AG10803 (cell line): ENCODE results near the gene UCHL3.

ENCODE experiments used
- DNase-seq: peaks from one replicate; pipeline ENCODE4 v3.0.0; 2010; ENCODE audit warnings: low read depth
- H3K4me3 ChIP-seq: 2 replicates; pipeline ENCODE4 v1.5.1; 2011; ENCODE audit warnings: mild to moderate bottlenecking, low read length, control low read depth
- CTCF ChIP-seq: conservative IDR thresholded peaks from 2 replicates; pipeline ENCODE4 v1.5.1; 2011; ENCODE audit warnings: mild to moderate bottlenecking, low read length, control low read depth, inconsistent platforms

The UCHL3 gene

DNA sequence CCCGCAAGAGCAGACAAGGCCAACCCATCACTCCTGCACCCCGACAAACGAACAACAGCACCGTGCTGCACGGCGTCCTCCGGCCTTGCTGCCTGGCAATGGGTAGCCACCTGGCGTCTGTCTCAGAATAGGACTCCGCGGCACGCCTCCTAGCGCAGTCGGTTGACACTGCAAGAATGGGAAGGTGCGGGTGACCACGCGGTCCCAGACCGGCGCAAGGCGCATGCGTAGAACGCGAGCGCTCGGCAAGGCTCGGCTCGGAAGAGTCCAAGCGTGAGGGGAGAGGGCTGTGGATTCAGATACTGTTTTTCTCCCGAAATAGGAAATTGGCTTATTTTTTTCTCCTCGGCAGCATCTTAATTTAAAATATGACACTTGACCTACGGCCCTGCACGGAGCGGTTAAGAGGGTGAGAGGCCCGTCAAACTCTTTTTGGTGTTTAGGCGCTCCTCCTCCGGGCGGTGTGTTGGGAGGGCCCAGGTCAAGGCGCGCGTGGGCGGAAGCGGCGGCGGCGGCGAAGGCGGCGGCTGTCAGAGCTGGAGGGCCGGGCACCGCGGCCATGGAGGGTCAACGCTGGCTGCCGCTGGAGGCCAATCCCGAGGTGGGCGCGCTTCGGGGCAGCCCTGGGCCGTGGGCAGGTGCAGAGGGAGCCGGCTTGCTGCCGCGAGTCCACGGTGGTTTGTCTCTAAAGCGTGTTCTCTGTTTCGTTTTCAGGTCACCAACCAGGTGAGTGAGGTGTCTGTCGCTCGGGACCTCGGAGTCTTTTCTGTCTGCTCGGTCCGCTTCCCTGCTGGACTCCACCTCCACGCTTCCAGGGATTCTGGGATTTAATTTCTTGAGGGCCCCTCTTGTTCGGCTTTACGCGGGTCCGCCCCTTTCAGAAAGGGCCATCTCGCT is at the start of gene UCHL3:
Gene UCHL3, plus strand, starts transcription at position 530 of the 897 bp plus-strand sequence. Its CDS starts 30 bp downstream, at position 560.
- DNase-seq, result peak; percentile 91
- H3K4me3 ChIP-seq, result peak within 1 kb of the TSS; percentile 95
- TF ChIP-seq CTCF, result peak; percentile 91

GRCh38 chr13:75505327-75505726 is 44.3 kb upstream of the UCHL3 start:
- no peak for TF ChIP-seq CTCF
- no peak overlapping the region for H3K4me3 ChIP-seq
- DNase-seq, result no peak

- TF ChIP-seq CTCF, result no peak
- H3K4me3 ChIP-seq, result no peak overlapping the region
- DNase-seq, result no peak
Observed at GRCh38 chr13:75506018-75506417, 43.6 kb upstream of the UCHL3 start.

DNA sequence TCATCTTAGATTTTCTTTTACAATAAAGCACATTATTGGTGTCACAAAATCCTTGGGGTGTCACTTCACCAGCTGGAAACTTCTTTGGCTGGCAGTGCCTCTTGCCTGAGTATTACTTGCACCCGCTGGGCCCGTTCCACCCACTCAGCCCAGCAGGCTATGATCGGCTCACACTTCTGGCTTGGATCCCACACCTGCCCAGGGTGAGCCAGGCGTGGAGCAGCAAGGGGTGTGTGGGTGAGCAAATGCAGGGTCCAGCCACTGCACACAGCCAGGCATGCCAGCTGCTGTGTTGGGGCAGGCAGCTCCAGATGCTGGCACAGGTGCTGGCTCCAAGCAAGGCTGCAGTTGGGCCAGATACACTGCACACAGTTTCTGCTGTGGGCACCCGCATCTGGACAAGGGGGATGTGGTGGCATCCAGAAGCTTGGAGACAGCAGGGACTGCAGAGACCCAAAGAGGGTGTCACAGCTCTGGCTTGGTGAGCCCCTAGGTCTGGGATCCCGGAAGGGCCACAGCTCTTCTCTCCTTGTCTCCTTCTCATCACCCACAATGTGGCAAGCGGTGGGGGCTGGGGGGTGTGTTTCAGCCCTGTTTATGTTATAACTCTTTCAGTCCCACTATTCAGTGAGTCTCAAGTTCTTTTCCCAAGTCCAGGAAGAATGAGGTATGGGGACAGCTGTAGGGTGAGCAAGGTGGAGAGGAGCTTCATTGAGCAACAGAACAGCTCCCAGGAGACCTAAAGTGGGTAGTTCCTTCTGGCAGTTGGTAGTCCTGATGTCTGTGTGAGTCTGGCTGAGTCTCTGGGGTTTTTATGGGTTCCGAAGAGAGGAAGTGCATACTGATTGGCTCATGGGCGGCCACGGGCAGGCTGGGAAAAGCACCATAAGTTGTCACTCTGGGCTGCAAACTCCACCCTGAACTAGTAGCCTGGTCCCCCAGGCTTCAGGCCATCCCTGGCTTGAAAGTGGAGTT is 42.3 kb upstream of the UCHL3 start:
- H3K4me3 ChIP-seq, result no peak overlapping the region
- TF ChIP-seq CTCF, result no peak
- no peak for DNase-seq

DNA sequence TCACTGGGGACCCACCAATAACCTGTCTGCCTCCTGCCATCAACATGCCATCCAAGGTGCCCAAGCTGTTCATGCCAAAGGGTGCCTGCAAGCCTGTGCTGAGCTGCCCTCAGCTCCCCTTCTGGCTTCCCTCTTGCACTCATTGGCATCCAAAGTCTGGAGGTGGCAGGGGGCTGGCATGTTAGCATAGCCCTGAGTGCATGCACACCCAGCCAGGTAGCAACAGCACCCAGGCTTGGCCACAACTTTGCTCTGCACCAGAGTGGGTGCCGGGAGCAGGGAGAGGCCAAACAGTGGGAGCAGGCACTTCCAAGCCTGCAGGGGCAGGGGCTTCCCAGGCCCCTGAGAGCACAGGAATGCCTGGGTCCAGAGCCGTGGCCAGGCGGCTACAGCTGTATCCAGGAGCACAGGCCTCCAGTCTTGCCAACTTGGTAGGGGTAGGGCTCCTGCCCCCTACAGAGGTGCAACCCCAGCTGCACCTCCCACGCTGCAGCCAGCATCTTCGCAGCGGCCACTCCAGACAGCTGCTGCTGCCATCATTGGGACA is 41.5 kb upstream of the UCHL3 start:
- no peak for TF ChIP-seq CTCF
- no peak overlapping the region for H3K4me3 ChIP-seq
- no peak for DNase-seq

- no peak for TF ChIP-seq CTCF
- DNase-seq, result no peak
- no peak overlapping the region for H3K4me3 ChIP-seq
Observed at GRCh38 chr13:75511051-75511625, 38.5 kb upstream of the UCHL3 start.
